HG02981 (cell line): ENCODE data around the gene ST3GAL3.

Experiments used
- ATAC-seq: cut with Tn5 transposase; IDR thresholded peaks from one replicate; pipeline ENCODE4 v1.9.1; 2021; ENCODE audit warnings: mild to moderate bottlenecking, moderate library complexity; ENCODE audit not compliant: unreplicated experiment

The ST3GAL3 gene

GRCh38 chr1:43844114-43844513 is 136.8 kb downstream of the ST3GAL3 start:
- ATAC-seq, result no peak

- no peak for ATAC-seq
Observed at GRCh38 chr1:43847290-43847689, 140.0 kb downstream of the ST3GAL3 start.

GRCh38 chr1:43847882-43848281 is 140.5 kb downstream of the ST3GAL3 start:
- no peak for ATAC-seq

- no peak for ATAC-seq
Observed at GRCh38 chr1:43849670-43850069, 142.3 kb downstream of the ST3GAL3 start.

GRCh38 chr1:43850591-43851233 is 143.4 kb downstream of the ST3GAL3 start:
- no peak for ATAC-seq

- no peak for ATAC-seq
Observed at GRCh38 chr1:43851561-43852338, 144.4 kb downstream of the ST3GAL3 start.

- ATAC-seq, result no peak
Observed at GRCh38 chr1:43853161-43853921, 146.0 kb downstream of the ST3GAL3 start.

- ATAC-seq, result no peak
Observed at GRCh38 chr1:43854473-43854872, 147.1 kb downstream of the ST3GAL3 start.

- no peak for ATAC-seq
Observed at GRCh38 chr1:43856188-43856587, 148.9 kb downstream of the ST3GAL3 start.

GRCh38 chr1:43857163-43857562 is 149.8 kb downstream of the ST3GAL3 start:
- ATAC-seq, result no peak

GRCh38 chr1:43858324-43858723 is 151.0 kb downstream of the ST3GAL3 start:
- ATAC-seq, result no peak

GRCh38 chr1:43861337-43861736 is 154.0 kb downstream of the ST3GAL3 start:
- ATAC-seq, result no peak

GRCh38 chr1:43861988-43862735 is 154.8 kb downstream of the ST3GAL3 start:
- no peak for ATAC-seq

- ATAC-seq, result no peak
Observed at GRCh38 chr1:43864111-43865045, 157.0 kb downstream of the ST3GAL3 start.

GRCh38 chr1:43866201-43866600 is 158.9 kb downstream of the ST3GAL3 start:
- ATAC-seq, result no peak

GRCh38 chr1:43867976-43868740 is 160.8 kb downstream of the ST3GAL3 start:
- no peak for ATAC-seq

- ATAC-seq, result no peak
Observed at GRCh38 chr1:43868741-43869067, 161.4 kb downstream of the ST3GAL3 start.

- no peak for ATAC-seq
Observed at GRCh38 chr1:43870306-43870705, 163.0 kb downstream of the ST3GAL3 start.

- ATAC-seq, result no peak
Observed at GRCh38 chr1:43871181-43871910, 164.0 kb downstream of the ST3GAL3 start.
